ENCODE data around the gene ANKRD29. TPM values are rescaled to one million over a fixed set of nuclear protein-coding genes. Genes with fewer than 3 reads are reported as not detected.

The ANKRD29 gene
- total and polyA plus RNA-seq, 12 donors, result 2.1 to 11.5 (median 6.0) TPM

- Histone ChIP-seq H3K4me3 (no peak overlapping the region), H3K27ac (peak overlapping the region in 2 of 10 donors; percentile 22 to 26), H3K9me3 (no peaks in the 10 kb centered on the region), H3K36me3 (no peaks in the 10 kb centered on the region), H3K4me1 (peaks cover 0 to 32% (median 7%) of the 10 kb centered on the region in 9 donors), H3K27me3 (peaks cover 0 to 2% (median 0%) of the 10 kb centered on the region in 7 donors)
- 59 to 62% methylated on average over 1 of the region's 1 CpG for WGBS, 2 donors
- ATAC-seq (peak; percentile 22 to 91 (median 70)), DNase-seq (no peak)
- intact Hi-C loops (cut with DNase I), result no loop called here
- TF ChIP-seq, protein P1, sequence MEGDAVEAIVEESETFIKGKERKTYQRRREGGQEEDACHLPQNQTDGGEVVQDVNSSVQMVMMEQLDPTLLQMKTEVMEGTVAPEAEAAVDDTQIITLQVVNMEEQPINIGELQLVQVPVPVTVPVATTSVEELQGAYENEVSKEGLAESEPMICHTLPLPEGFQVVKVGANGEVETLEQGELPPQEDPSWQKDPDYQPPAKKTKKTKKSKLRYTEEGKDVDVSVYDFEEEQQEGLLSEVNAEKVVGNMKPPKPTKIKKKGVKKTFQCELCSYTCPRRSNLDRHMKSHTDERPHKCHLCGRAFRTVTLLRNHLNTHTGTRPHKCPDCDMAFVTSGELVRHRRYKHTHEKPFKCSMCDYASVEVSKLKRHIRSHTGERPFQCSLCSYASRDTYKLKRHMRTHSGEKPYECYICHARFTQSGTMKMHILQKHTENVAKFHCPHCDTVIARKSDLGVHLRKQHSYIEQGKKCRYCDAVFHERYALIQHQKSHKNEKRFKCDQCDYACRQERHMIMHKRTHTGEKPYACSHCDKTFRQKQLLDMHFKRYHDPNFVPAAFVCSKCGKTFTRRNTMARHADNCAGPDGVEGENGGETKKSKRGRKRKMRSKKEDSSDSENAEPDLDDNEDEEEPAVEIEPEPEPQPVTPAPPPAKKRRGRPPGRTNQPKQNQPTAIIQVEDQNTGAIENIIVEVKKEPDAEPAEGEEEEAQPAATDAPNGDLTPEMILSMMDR (IDR thresholded peaks at IDR 0.05), result no peak
Measured at GRCh38 chr18:23671564-23671963, 8.9 kb upstream of the ANKRD29 start.

DNA sequence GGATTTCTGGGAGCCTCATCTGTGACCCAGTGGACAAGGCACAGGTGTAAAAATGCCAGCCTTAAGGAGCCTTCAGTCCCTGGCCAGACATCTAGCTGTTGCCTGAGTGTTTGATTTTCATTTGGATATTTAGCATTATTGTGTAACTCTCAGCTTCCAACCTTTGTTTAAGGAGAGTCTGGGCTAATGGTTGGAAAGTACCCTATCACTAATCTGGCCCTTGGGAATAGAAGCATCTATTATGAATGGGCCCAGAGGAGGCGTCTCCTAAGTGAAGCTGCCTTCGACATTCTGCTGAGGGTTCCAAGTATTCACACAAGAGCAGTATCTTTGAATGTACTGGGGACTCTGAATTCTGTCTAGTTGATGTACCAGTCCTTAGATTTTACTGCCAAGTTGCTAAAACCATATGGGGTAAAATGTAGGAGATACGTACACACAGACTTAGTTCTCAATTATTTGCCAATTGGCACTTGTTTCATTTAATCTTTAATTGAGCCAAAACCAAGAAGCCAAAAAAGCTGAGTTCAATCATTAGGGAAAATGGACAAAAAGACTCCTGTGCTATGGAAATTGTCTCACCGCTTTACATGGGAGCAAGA, 7.2 kb upstream of the ANKRD29 start:
- no peak overlapping the region for H3K27ac ChIP-seq
- no peak overlapping the region for H3K4me3 ChIP-seq
- DNase-seq, result no peak
- H3K36me3 ChIP-seq, result no peaks in the 10 kb centered on the region
- H3K27me3 ChIP-seq, result peaks cover 0 to 10% (median 0%) of the 10 kb centered on the region in 7 donors
- WGBS, 2 donors, result 63 to 69% methylated on average over 4 of the region's 4 CpGs
- intact Hi-C loops (cut with DNase I), result no loop called here
- TF ChIP-seq, protein P1 (IDR thresholded peaks at IDR 0.05), result no peak
- H3K9me3 ChIP-seq, result no peaks in the 10 kb centered on the region
- peaks cover 0 to 32% (median 7%) of the 10 kb centered on the region in 9 donors for H3K4me1 ChIP-seq
- peak in 3 of 8 donors; percentile 32 to 54 (median 46) for ATAC-seq

- Histone ChIP-seq H3K27ac (peak overlapping the region in 1 of 10 donors; percentile 44), H3K27me3 (peaks cover 0 to 11% (median 0%) of the 10 kb centered on the region in 7 donors), H3K4me1 (peaks cover 0 to 32% (median 7%) of the 10 kb centered on the region in 9 donors), H3K36me3 (no peaks in the 10 kb centered on the region), H3K4me3 (no peak overlapping the region), H3K9me3 (no peaks in the 10 kb centered on the region)
- intact Hi-C loops (cut with DNase I), result no loop called here
- ATAC-seq (no peak), DNase-seq (no peak)
- TF ChIP-seq, protein P1 (IDR thresholded peaks at IDR 0.05), result no peak
- 76 to 82% methylated on average over 8 of the region's 8 CpGs for WGBS, 2 donors
Measured at GRCh38 chr18:23669202-23669766, 6.6 kb upstream of the ANKRD29 start.

DNA sequence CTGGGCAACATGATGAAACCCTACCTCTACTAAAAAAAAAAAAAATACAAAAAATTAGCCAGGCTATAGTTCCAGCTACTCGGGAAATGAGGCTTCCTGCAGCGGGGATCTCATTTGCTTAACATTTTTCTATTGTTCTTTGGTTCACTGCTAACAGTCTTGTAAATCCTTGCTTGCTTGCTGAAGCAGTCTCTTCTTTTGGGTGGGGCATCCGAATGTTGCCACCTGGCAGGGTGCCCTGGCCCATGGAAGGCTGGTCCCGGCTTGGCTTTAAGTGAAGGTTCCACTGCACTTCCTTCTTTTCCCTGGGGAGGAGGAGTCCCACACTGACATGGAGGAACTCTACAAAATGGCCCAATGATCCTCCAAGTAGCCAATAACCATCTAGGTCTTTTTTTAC, 6.0 kb upstream of the ANKRD29 start:
- Histone ChIP-seq H3K36me3 (no peaks in the 10 kb centered on the region), H3K9me3 (no peaks in the 10 kb centered on the region), H3K4me3 (no peak overlapping the region), H3K27me3 (peaks cover 0 to 16% (median 0%) of the 10 kb centered on the region in 7 donors), H3K4me1 (peaks cover 0 to 32% (median 7%) of the 10 kb centered on the region in 9 donors), H3K27ac (peak overlapping the region in 1 of 10 donors; percentile 44)
- WGBS, 2 donors, result 43 to 51% methylated on average over 4 of the region's 4 CpGs
- TF ChIP-seq, protein P1 (IDR thresholded peaks at IDR 0.05), result no peak
- DNase-seq, result peak in 1 of 2 donors; percentile 32
- intact Hi-C loops (cut with DNase I), result no loop called here
- ATAC-seq, result peak in 1 of 8 donors; percentile 22

Data from heart right ventricle (tissue), 16 donors.